Neural cell (in vitro differentiated cells): ENCODE results near the gene BCL2L12. TPM values are rescaled to one million over a fixed set of nuclear protein-coding genes. Genes with fewer than 3 reads are reported as not detected.
"Not testable (repeated sequence)": the region's sequence is repeated elsewhere in the genome, so short reads cannot be mapped to it uniquely, and the experiment has no call there.

Experiments used
- H2AFZ ChIP-seq: fragments of 200-600, 300-800 bp; sonication (generic), shearing (Covaris generic); 2 replicates; pipeline ENCODE4 v1.6.0; 2014; ENCODE audit warnings: low read depth, mild to moderate bottlenecking, antibody characterized with exemption, low read length, moderate library complexity
- H3F3A ChIP-seq: fragments of 200-600 bp; shearing (Covaris generic); 2 replicates; pipeline ENCODE4 v1.6.1; 2016; ENCODE audit warnings: mild to moderate bottlenecking, moderate library complexity, mixed read lengths, antibody characterized with exemption, low read length; ENCODE audit not compliant: insufficient read depth, poor library complexity, severe bottlenecking
- H3K27ac ChIP-seq: fragments of 200-600, 300-800 bp; sonication (generic), shearing (Covaris generic); 2 replicates; pipeline ENCODE4 v1.5.1; 2014; ENCODE audit warnings: mild to moderate bottlenecking, low read length, moderate library complexity
- H3K27me3 ChIP-seq: fragments of 300-800, 200-600 bp; sonication (generic), shearing (Covaris generic); 2 replicates; pipeline ENCODE4 v1.6.0; 2014; ENCODE audit warnings: mild to moderate bottlenecking, low read depth, low read length, moderate library complexity; ENCODE audit not compliant: insufficient read depth
- H3K36me3 ChIP-seq: fragments of 300-800, 200-600 bp; sonication (generic), shearing (Covaris generic); 2 replicates; pipeline ENCODE4 v1.5.1; 2014; ENCODE audit warnings: mild to moderate bottlenecking, antibody characterized with exemption, low read length, moderate library complexity; ENCODE audit not compliant: insufficient read depth
- H3K4me2 ChIP-seq: fragments of 300-800, 200-600 bp; sonication (generic), shearing (Covaris generic); 2 replicates; pipeline ENCODE4 v1.6.0; 2014; ENCODE audit warnings: mild to moderate bottlenecking, low read length
- H3K4me3 ChIP-seq: fragments of 300-800, 200-600 bp; sonication (generic), shearing (Covaris generic); 2 replicates; pipeline ENCODE4 v1.5.1; 2014; ENCODE audit warnings: mild to moderate bottlenecking, low read length, moderate library complexity
- H3K79me2 ChIP-seq: fragments of 200-600 bp; shearing (Covaris generic); replicated peaks from 2 replicates; pipeline ENCODE4 v1.6.0; 2014; ENCODE audit warnings: mild to moderate bottlenecking, low read length, moderate library complexity; ENCODE audit not compliant: insufficient read depth
- H3K9ac ChIP-seq: fragments of 300-800, 200-600 bp; sonication (generic), shearing (Covaris generic); 2 replicates; pipeline ENCODE4 v1.6.1; 2016; ENCODE audit warnings: mild to moderate bottlenecking, low read length, mixed read lengths
- H3K9me2 ChIP-seq: fragments of 200-600 bp; shearing (Covaris generic); 2 replicates; pipeline ENCODE4 v1.6.1; 2016; ENCODE audit warnings: mild to moderate bottlenecking, low read length, mixed read lengths; ENCODE audit not compliant: insufficient read depth
- H3K9me3 ChIP-seq: fragments of 200-600, 300-800 bp; sonication (generic), shearing (Covaris generic); 2 replicates; pipeline ENCODE4 v1.6.1; 2016; ENCODE audit warnings: mild to moderate bottlenecking, mixed run types, low read length, moderate library complexity, mixed read lengths
- H4K20me1 ChIP-seq: fragments of 200-600 bp; shearing (Covaris generic); 2 replicates; pipeline ENCODE4 v1.6.1; 2016; ENCODE audit warnings: mild to moderate bottlenecking, mixed run types; ENCODE audit not compliant: insufficient read depth
- CTCF ChIP-seq: fragments of 450-650 bp; IDR thresholded peaks from 2 replicates; pipeline ENCODE4 v1.5.1; 2014; ENCODE audit warnings: antibody characterized with exemption, mild to moderate bottlenecking, moderate library complexity; ENCODE audit not compliant: poor library complexity, severe bottlenecking
- EP300 ChIP-seq: fragments of 450-650 bp; conservative IDR thresholded peaks from 2 replicates; pipeline ENCODE4 v1.6.1; 2014; ENCODE audit warnings: antibody characterized with exemption, mild to moderate bottlenecking, moderate library complexity; ENCODE audit not compliant: poor library complexity, severe bottlenecking
- EZH2 ChIP-seq: fragments of 200-600, 300-800 bp; shearing (Covaris generic), sonication (generic); IDR thresholded peaks from 2 replicates; pipeline ENCODE4 v1.6.1; 2014; ENCODE audit warnings: antibody characterized with exemption, low read length, borderline replicate concordance, mild to moderate bottlenecking; ENCODE audit not compliant: insufficient read depth, poor library complexity, severe bottlenecking
- MXI1 ChIP-seq: fragments of 450-650 bp; conservative IDR thresholded peaks from 2 replicates; pipeline ENCODE4 v1.6.1; 2014; ENCODE audit warnings: antibody characterized with exemption, mild to moderate bottlenecking; ENCODE audit not compliant: poor library complexity, severe bottlenecking
- POLR2AphosphoS5 ChIP-seq: IDR thresholded peaks from 2 replicates; pipeline ENCODE4 v1.6.1; 2012
- RAD21 ChIP-seq: fragments of 450-650 bp; conservative IDR thresholded peaks from 2 replicates; pipeline ENCODE4 v1.6.1; 2014; ENCODE audit warnings: antibody characterized with exemption, mild to moderate bottlenecking, moderate library complexity
- REST ChIP-seq: IDR thresholded peaks from 2 replicates; pipeline ENCODE4 v1.6.1; 2012; ENCODE audit warnings: borderline replicate concordance
- SMC3 ChIP-seq: fragments of 450-650 bp; conservative IDR thresholded peaks from 2 replicates; pipeline ENCODE4 v1.6.1; 2014; ENCODE audit warnings: antibody characterized with exemption, mild to moderate bottlenecking, moderate library complexity; ENCODE audit not compliant: poor library complexity
- TAF1 ChIP-seq: IDR thresholded peaks from 2 replicates; pipeline ENCODE4 v1.6.1; 2012; ENCODE audit warnings: low read depth
- polyA plus RNA-seq: library from polyadenylated mRNA; depleted of rRNA; stranded (reverse); fragments of >200 nt; gene quantifications from 2 replicates; pipeline ENCODE4 v1.2.3, GENCODE V29; 2014

BCL2L12 gene
- polyA plus RNA-seq, 1 donor from 2014 or later: 1.1 TPM

- not testable (repeated sequence) for H3K36me3 ChIP-seq, H3K9ac ChIP-seq
Measured at GRCh38 chr19:49617860-49618259, 47.9 kb upstream of the BCL2L12 start.

GRCh38 chr19:49624967-49625910 lies 40.5 kb upstream of the BCL2L12 start:
- Histone ChIP-seq H3K27ac (no peak overlapping the region), H3F3A (no peaks in the 10 kb centered on the region), H4K20me1 (no peaks in the 10 kb centered on the region), H3K9ac (no peak overlapping the region), H2AFZ (no peak overlapping the region), H3K4me2 (no peak overlapping the region), H3K79me2 (no peaks in the 10 kb centered on the region), H3K4me3 (no peak overlapping the region), H3K27me3 (no peaks in the 10 kb centered on the region), H3K9me2 (no peaks in the 10 kb centered on the region), H3K36me3 (no peaks in the 10 kb centered on the region), H3K9me3 (no peaks in the 10 kb centered on the region)
- TF ChIP-seq EP300 (no peak), CTCF (no peak), TAF1 (no peak), SMC3 (no peak), EZH2 (no peak), MXI1 (no peak), RAD21 (no peak), POLR2AphosphoS5 (no peak), REST (no peak)

More at GRCh38 chr19:49617860-49618259, 47.9 kb upstream of the BCL2L12 start:
- not testable (repeated sequence) for H3K79me2 ChIP-seq, H3F3A ChIP-seq, H2AFZ ChIP-seq, H3K9me3 ChIP-seq, H4K20me1 ChIP-seq, H3K4me3 ChIP-seq, H3K9me2 ChIP-seq, H3K4me2 ChIP-seq, H3K27me3 ChIP-seq, H3K27ac ChIP-seq
